IMR-90 (cell line): Measurements from ENCODE around the gene SRGAP3. TPM values are rescaled to one million over a fixed set of nuclear protein-coding genes. Genes with fewer than 3 reads are reported as not detected.

Experiments used
- ATAC-seq: fragments of 200-7000 bp; cut with Tn5 transposase; 2 replicates; pipeline ENCODE4 v1.9.1; 2020; ENCODE audit warnings: low read depth, mild to moderate bottlenecking, moderate library complexity
- BruUV-seq: library from RNA; stranded (reverse); fragments of 400-500 nt; replicated peaks from 2 replicates; lab custom pipeline; 2021; lab: Mats Ljungman, UMichigan
- CTCF ChIA-PET: fragments of 300-600 bp; formaldehyde crosslinking; extraction: SDS; loops from one replicate; lab custom pipeline; 2021; ENCODE audit warnings: antibody characterized with exemption; lab: Yijun Ruan, JAX
- POLR2A ChIA-PET: fragments of 300-600 bp; sonication (Branson Sonifier 250); formaldehyde crosslinking; loops from one replicate; lab custom pipeline; 2022; ENCODE audit warnings: antibody characterized with exemption; ENCODE audit not compliant: unreplicated experiment; lab: Charles Lee
- DNase-seq: peaks from one replicate; pipeline ENCODE4 v3.0.0; 2013
- H2AFZ ChIP-seq: replicated peaks from 2 replicates; pipeline ENCODE3; 2013; ENCODE audit warnings: low read length, mild to moderate bottlenecking; ENCODE audit not compliant: poor library complexity
- H2AK5ac ChIP-seq: 2 replicates; pipeline ENCODE4 v1.6.1; 2013; ENCODE audit warnings: low read depth, low read length, inconsistent platforms
- H2AK9ac ChIP-seq: replicated peaks from 2 replicates; pipeline ENCODE3; 2013; ENCODE audit warnings: mild to moderate bottlenecking, low read depth, low read length, moderate library complexity; ENCODE audit not compliant: poor library complexity
- H2BK120ac ChIP-seq: 2 replicates; pipeline ENCODE4 v1.6.1; 2013; ENCODE audit warnings: low read depth, low read length, inconsistent platforms
- H2BK15ac ChIP-seq: 3 replicates; pipeline ENCODE4 v1.6.1; 2013; ENCODE audit warnings: low read depth, low read length, inconsistent platforms
- H2BK20ac ChIP-seq: 2 replicates; pipeline ENCODE4 v1.6.1; 2013; ENCODE audit warnings: low read depth, mild to moderate bottlenecking, inconsistent platforms, low read length, moderate library complexity
- H2BK5ac ChIP-seq: 2 replicates; pipeline ENCODE4 v1.6.1; 2013; ENCODE audit warnings: mild to moderate bottlenecking, low read depth, low read length, inconsistent platforms; ENCODE audit not compliant: poor library complexity, severe bottlenecking
- H3K14ac ChIP-seq: replicated peaks from 2 replicates; pipeline ENCODE4 v1.6.1; 2013; ENCODE audit warnings: low read depth, low read length, inconsistent platforms
- H3K18ac ChIP-seq: 2 replicates; pipeline ENCODE4 v1.6.1; 2013; ENCODE audit warnings: low read depth, low read length, control low read depth
- H3K23ac ChIP-seq: 2 replicates; pipeline ENCODE4 v1.6.1; 2013; ENCODE audit warnings: low read depth, low read length, inconsistent platforms
- H3K27ac ChIP-seq: 2 replicates; pipeline ENCODE4 v1.5.1; 2013; ENCODE audit warnings: mild to moderate bottlenecking, control low read depth, low read length; ENCODE audit not compliant: insufficient read depth
- H3K27me3 ChIP-seq: 2 replicates; pipeline ENCODE4 v1.6.1; 2013; ENCODE audit warnings: low read length; ENCODE audit not compliant: control insufficient read depth, insufficient read depth
- H3K36me3 ChIP-seq: 2 replicates; pipeline ENCODE4 v1.6.1; 2013; ENCODE audit warnings: low read length, mixed read lengths; ENCODE audit not compliant: control insufficient read depth, insufficient read depth
- H3K4ac ChIP-seq: 2 replicates; pipeline ENCODE4 v1.6.1; 2013; ENCODE audit warnings: low read depth, low read length, inconsistent platforms
- H3K4me1 ChIP-seq: 2 replicates; pipeline ENCODE4 v1.6.1; 2013; ENCODE audit warnings: low read length, mixed read lengths; ENCODE audit not compliant: control insufficient read depth, insufficient read depth
- H3K4me2 ChIP-seq: 2 replicates; pipeline ENCODE4 v1.6.1; 2013; ENCODE audit warnings: low read depth, mild to moderate bottlenecking, control low read depth, low read length, moderate library complexity
- H3K4me3 ChIP-seq: 2 replicates; pipeline ENCODE4 v1.5.1; 2013; ENCODE audit warnings: low read depth, mild to moderate bottlenecking, control low read depth, low read length, moderate library complexity; ENCODE audit not compliant: insufficient read depth
- H3K56ac ChIP-seq: 2 replicates; pipeline ENCODE4 v1.6.1; 2013; ENCODE audit warnings: low read length, inconsistent platforms; ENCODE audit not compliant: insufficient read depth; ENCODE audit errors: extremely low read depth
- H3K79me1 ChIP-seq, 2 experiments: 2 replicates each; pipeline ENCODE4 v1.6.1; 2013; ENCODE audit warnings: low read length in 2 of 2, inconsistent platforms in 1 of 2, low read depth in 1 of 2
- H3K9ac ChIP-seq: 2 replicates; pipeline ENCODE4 v1.6.1; 2013; ENCODE audit warnings: low read depth, low read length, control low read depth
- H3K9me1 ChIP-seq: 2 replicates; pipeline ENCODE4 v1.6.1; 2013; ENCODE audit warnings: low read length, inconsistent platforms; ENCODE audit not compliant: insufficient read depth
- H3K9me3 ChIP-seq: 2 replicates; pipeline ENCODE4 v1.6.1; 2013; ENCODE audit warnings: low read length; ENCODE audit not compliant: control insufficient read depth, insufficient read depth
- H4K20me1 ChIP-seq: 2 replicates; pipeline ENCODE4 v1.6.1; 2013; ENCODE audit warnings: low read length, inconsistent platforms; ENCODE audit not compliant: insufficient read depth
- H4K5ac ChIP-seq: 2 replicates; pipeline ENCODE4 v1.6.1; 2013; ENCODE audit warnings: mild to moderate bottlenecking, low read depth, low read length, control low read depth
- H4K8ac ChIP-seq, 2 experiments: 2 replicates each; pipeline ENCODE4 v1.6.1; 2013; ENCODE audit warnings: low read depth in 2 of 2, low read length in 2 of 2, control low read depth in 1 of 2, inconsistent platforms in 1 of 2
- H4K91ac ChIP-seq: 2 replicates; pipeline ENCODE4 v1.6.1; 2013; ENCODE audit warnings: low read depth, low read length, inconsistent platforms; ENCODE audit not compliant: insufficient read depth
- BHLHE40 ChIP-seq: fragments of 150-350 bp; IDR thresholded peaks from 2 replicates; pipeline ENCODE4 v1.6.1; 2016; ENCODE audit warnings: mild to moderate bottlenecking, low read depth, low read length
- CHD1 ChIP-seq: IDR thresholded peaks from 2 replicates; pipeline ENCODE4 v1.6.1; 2012; ENCODE audit warnings: low read depth, low read length, improper control_type of control experiment
- FOS ChIP-seq: fragments of 150-350 bp; IDR thresholded peaks from 2 replicates; pipeline ENCODE4 v1.6.1; 2016; ENCODE audit warnings: low read depth, low read length
- MAFK ChIP-seq: IDR thresholded peaks from 2 replicates; pipeline ENCODE4 v1.6.1; 2012; ENCODE audit warnings: low read depth, low read length, improper control_type of control experiment
- MAZ ChIP-seq: IDR thresholded peaks from 2 replicates; pipeline ENCODE4 v1.6.1; 2012; ENCODE audit warnings: low read depth, mild to moderate bottlenecking, low read length, improper control_type of control experiment, moderate library complexity, borderline replicate concordance
- NFE2L2 ChIP-seq: fragments of 150-350 bp; IDR thresholded peaks from 2 replicates; pipeline ENCODE4 v1.6.1; 2016; ENCODE audit warnings: low read depth, mild to moderate bottlenecking, low read length
- POLR2A ChIP-seq: IDR thresholded peaks from 2 replicates; pipeline ENCODE4 v1.6.1; 2012; ENCODE audit warnings: mild to moderate bottlenecking, low read depth, low read length
- RAD21 ChIP-seq: IDR thresholded peaks from 2 replicates; pipeline ENCODE4 v1.6.1; 2012; ENCODE audit warnings: low read length, improper control_type of control experiment
- RCOR1 ChIP-seq: IDR thresholded peaks from 2 replicates; pipeline ENCODE4 v1.6.1; 2012; ENCODE audit warnings: mild to moderate bottlenecking, low read length, improper control_type of control experiment; ENCODE audit not compliant: insufficient replicate concordance
- RFX5 ChIP-seq: IDR thresholded peaks from 2 replicates; pipeline ENCODE4 v1.8.0; 2012; ENCODE audit warnings: low read depth, mild to moderate bottlenecking, low read length, moderate library complexity
- SMC3 ChIP-seq: fragments of 150-350 bp; IDR thresholded peaks from 2 replicates; pipeline ENCODE4 v1.6.1; 2016; ENCODE audit warnings: low read depth, mild to moderate bottlenecking, antibody characterized with exemption, low read length, moderate library complexity
- WGBS, 2 experiments: methylation state at CpG; one replicate each; pipeline versions ENCODE4 v1.1.5 to v1.1.7; 2013; ENCODE audit warnings: missing lambda C conversion rate in 2 of 2; ENCODE audit not compliant: insufficient read length in 1 of 2; ENCODE audit errors: extremely low coverage in 2 of 2; 5-methylcytosine and 5-hydroxymethylcytosine counted together
- dilution Hi-C: fragments of 300-500 bp; cut with HindIII; formaldehyde crosslinking; loops from one replicate; pipeline ENCODE4 v1.14.3; 2018; ENCODE audit warnings: low sequenced_read_pairs; ENCODE audit not compliant: unreplicated experiment
- in situ Hi-C: fragments of 300-500 bp; cut with MboI; formaldehyde crosslinking; loops from 3 replicates; pipeline ENCODE4 v1.14.3; 2019; ENCODE audit warnings: low sequenced_read_pairs, inconsistent platforms, mixed read lengths
- intact Hi-C: fragments of 100-400 bp; cut with micrococcal nuclease; formaldehyde crosslinking; loops from 2 replicates; pipeline ENCODE4 v1.10.0; 2022
- polyA plus RNA-seq, 3 experiments: library from polyadenylated mRNA; depleted of rRNA; stranded (reverse); fragments of >200 nt; gene quantifications; 2 replicates each; pipeline ENCODE4 v1.2.3, GENCODE V29; 2012; ENCODE audit warnings: low replicate concordance in 1 of 3
- total RNA-seq: library from RNA; depleted of rRNA; stranded (reverse); fragments of >200 nt; gene quantifications from 2 replicates; pipeline ENCODE4 v1.2.3, GENCODE V29; 2012
- TF ChIP-seq, protein P1 (sequence below): fragments of 150-350 bp; IDR thresholded peaks from 2 replicates; pipeline ENCODE4 v1.6.1; 2016; ENCODE audit warnings: low read depth, mild to moderate bottlenecking, low read length, moderate library complexity, borderline replicate concordance
- TF ChIP-seq, protein P2 (sequence below): conservative IDR thresholded peaks from 2 replicates; pipeline ENCODE4 v1.5.1; 2012; ENCODE audit warnings: mild to moderate bottlenecking, low read depth, low read length, improper control_type of control experiment
- TF ChIP-seq, protein P3 (sequence below): fragments of 150-350 bp; IDR thresholded peaks from 2 replicates; pipeline ENCODE4 v1.6.1; 2017; ENCODE audit warnings: mild to moderate bottlenecking, antibody characterized with exemption, low read length, low read depth

SRGAP3 gene
- total and polyA plus RNA-seq, 2 of the 4 experiments (the other 2 are of a cell fraction): 0.68 to 1.4 TPM

DNA sequence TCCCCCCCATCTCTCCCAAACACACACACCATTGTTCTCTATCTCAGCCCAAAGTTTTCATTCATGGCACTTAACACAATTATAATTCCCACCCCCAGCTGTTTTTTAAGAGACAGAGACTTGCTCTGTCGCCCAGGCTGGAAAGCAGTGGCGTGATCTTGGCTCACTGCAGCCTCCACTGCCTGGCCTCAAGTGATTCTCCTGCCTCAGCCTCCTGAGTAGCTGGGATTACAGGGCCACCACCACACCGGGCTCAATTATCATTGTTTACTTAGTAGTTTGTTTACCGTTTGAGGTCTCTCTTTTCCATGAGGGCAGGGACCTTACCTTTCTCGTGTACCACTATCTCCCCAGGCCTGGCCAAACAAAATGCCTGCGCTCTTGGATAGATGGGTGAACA is 206.4 kb downstream of the SRGAP3 start:
- intact Hi-C loops: no loop called here
- no peak overlapping the region for H2BK15ac ChIP-seq
- peaks cover 2% of the 10 kb centered on the region for H3K27me3 ChIP-seq
- no peak overlapping the region for H3K14ac ChIP-seq
- no peak overlapping the region for H4K91ac ChIP-seq
- no peak overlapping the region for H2AK5ac ChIP-seq
- no peak overlapping the region for H2AK9ac ChIP-seq
- no peak for ATAC-seq
- no peak overlapping the region for H2BK5ac ChIP-seq
- no peaks in the 10 kb centered on the region for H4K20me1 ChIP-seq
- H2BK120ac ChIP-seq: no peak overlapping the region
- ChIA-PET POLR2A (no interaction called here), CTCF (no interaction called here)
- no peak overlapping the region for H3K18ac ChIP-seq
- no peak overlapping the region for H3K56ac ChIP-seq
- no peaks in the 10 kb centered on the region for H3K4me1 ChIP-seq
- H3K36me3 ChIP-seq: no peaks in the 10 kb centered on the region
- no peak overlapping the region for H3K4me3 ChIP-seq
- H2BK20ac ChIP-seq: no peak overlapping the region
- no peaks in the 10 kb centered on the region; the same call in 1 of the 2 replicates for H3K9me1 ChIP-seq
- no peak overlapping the region for H4K5ac ChIP-seq
- no TSS peak for BruUV-seq
- no peak for DNase-seq
- H3K9ac ChIP-seq: no peak overlapping the region
- H2AFZ ChIP-seq: no peak overlapping the region
- H3K27ac ChIP-seq: no peak overlapping the region
- no peak overlapping the region for H3K23ac ChIP-seq
- dilution Hi-C loops: no loop called here
- no CpG with 5 or more reads among the region's 6 CpGs for WGBS, 2 experiments
- no peaks in the 10 kb centered on the region for H3K79me1 ChIP-seq
- no peak overlapping the region for H3K4ac ChIP-seq
- no peak for TF ChIP-seq CHD1
- TF ChIP-seq, protein P1, sequence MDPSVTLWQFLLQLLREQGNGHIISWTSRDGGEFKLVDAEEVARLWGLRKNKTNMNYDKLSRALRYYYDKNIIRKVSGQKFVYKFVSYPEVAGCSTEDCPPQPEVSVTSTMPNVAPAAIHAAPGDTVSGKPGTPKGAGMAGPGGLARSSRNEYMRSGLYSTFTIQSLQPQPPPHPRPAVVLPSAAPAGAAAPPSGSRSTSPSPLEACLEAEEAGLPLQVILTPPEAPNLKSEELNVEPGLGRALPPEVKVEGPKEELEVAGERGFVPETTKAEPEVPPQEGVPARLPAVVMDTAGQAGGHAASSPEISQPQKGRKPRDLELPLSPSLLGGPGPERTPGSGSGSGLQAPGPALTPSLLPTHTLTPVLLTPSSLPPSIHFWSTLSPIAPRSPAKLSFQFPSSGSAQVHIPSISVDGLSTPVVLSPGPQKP: no peak
- TF ChIP-seq RFX5: no peak
- TF ChIP-seq, protein P2, sequence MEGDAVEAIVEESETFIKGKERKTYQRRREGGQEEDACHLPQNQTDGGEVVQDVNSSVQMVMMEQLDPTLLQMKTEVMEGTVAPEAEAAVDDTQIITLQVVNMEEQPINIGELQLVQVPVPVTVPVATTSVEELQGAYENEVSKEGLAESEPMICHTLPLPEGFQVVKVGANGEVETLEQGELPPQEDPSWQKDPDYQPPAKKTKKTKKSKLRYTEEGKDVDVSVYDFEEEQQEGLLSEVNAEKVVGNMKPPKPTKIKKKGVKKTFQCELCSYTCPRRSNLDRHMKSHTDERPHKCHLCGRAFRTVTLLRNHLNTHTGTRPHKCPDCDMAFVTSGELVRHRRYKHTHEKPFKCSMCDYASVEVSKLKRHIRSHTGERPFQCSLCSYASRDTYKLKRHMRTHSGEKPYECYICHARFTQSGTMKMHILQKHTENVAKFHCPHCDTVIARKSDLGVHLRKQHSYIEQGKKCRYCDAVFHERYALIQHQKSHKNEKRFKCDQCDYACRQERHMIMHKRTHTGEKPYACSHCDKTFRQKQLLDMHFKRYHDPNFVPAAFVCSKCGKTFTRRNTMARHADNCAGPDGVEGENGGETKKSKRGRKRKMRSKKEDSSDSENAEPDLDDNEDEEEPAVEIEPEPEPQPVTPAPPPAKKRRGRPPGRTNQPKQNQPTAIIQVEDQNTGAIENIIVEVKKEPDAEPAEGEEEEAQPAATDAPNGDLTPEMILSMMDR: no peak
- no peak for TF ChIP-seq NFE2L2
- TF ChIP-seq, protein P3, sequence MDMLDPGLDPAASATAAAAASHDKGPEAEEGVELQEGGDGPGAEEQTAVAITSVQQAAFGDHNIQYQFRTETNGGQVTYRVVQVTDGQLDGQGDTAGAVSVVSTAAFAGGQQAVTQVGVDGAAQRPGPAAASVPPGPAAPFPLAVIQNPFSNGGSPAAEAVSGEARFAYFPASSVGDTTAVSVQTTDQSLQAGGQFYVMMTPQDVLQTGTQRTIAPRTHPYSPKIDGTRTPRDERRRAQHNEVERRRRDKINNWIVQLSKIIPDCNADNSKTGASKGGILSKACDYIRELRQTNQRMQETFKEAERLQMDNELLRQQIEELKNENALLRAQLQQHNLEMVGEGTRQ: no peak
- TF ChIP-seq POLR2A: no peak
- TF ChIP-seq RAD21: no peak
- no peak for TF ChIP-seq MAFK
- no peak for TF ChIP-seq RCOR1
- TF ChIP-seq SMC3: no peak
- TF ChIP-seq FOS: no peak
- no peak for TF ChIP-seq BHLHE40
- no peak for TF ChIP-seq MAZ
- H3K4me2 ChIP-seq: no peak overlapping the region
- in situ Hi-C loops: no loop called here
- H4K8ac ChIP-seq: no peak overlapping the region
- H3K9me3 ChIP-seq: no peaks in the 10 kb centered on the region
